T-helper 1 cell treated with Interleukin-12 subunit alpha and Interleukin-12 subunit beta and Interleukin-4 antibody, amounts not matched to agents 30 ng/mL and 1 ng/mL, for 36 hours (primary cell): ENCODE data around the gene COG3. TPM values are rescaled to one million over a fixed set of nuclear protein-coding genes. Genes with fewer than 3 reads are reported as not detected.

ENCODE experiments used
- intact Hi-C: fragments of 100-400 bp; cut with micrococcal nuclease; formaldehyde crosslinking; loops from one replicate; pipeline ENCODE4 v1.15.1; 2024
- total RNA-seq: library from RNA; stranded (reverse); gene quantifications from 2 replicates; pipeline ENCODE4 v1.2.3, GENCODE V29; 2022

Gene COG3
- total RNA-seq, 1 donor from 2014 or later, result 29.1 TPM

DNA sequence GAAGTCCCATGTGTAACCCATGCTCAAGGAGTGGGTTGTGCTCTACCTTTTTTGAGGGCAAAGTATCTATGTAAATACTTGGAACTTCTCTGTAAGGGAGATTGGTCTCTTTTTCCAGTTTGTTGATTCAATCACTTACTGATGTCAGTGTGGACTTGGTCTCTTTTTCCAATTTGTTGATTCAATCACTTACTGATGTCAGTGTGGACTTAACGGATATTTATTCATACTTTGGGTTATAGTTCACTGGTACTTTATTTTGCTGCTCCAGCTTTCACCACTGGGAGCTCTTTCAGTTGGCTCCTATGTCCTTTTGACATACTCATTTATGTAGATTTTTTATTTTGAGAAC lies 36.4 kb downstream of the COG3 start:
- intact Hi-C loops, result no loop called here

GRCh38 chr13:45503658-45504057 lies 38.9 kb downstream of the COG3 start:
- intact Hi-C loops, result no loop called here

DNA sequence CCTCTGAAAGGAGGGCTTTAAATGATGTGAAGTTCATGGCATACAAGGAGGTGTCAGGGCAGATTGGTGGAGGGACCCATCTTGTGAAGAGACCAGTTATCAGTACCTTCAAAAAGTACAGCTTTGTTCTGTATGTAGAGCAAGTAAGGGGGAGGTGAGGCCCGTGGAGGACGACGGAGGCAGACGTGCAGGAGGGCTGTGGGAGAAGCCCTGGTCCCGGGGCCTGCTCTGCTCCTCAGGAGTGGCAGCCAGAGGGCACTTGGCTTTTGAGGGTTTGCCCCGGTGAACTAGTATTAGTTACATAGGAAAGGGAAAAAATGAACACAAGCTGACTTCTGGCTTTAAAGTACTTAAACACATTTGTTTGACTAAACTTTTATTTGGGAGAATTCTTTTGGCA lies 42.1 kb downstream of the COG3 start:
- intact Hi-C loops, result no loop called here

GRCh38 chr13:45508776-45509175 lies 44.0 kb downstream of the COG3 start:
- intact Hi-C loops, result no loop called here

DNA sequence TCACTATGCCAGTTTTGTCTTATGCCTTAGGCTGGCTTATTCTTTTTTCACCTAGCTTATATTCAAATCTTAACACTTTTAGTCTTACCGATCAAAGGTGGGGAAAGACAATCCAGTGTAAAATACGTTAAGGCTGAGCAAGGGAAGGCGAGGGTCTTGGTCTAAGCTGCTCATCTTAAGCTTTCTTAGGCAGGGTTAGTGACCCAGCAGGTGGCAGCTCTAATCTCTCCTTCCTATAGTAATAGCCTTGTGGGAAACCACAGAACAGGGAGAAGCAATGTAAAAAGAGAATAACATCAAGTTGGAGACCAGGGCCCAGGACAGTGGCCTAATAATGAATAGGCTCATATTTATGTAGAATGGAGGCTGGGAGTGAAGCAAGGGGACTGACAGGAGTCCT lies 45.9 kb downstream of the COG3 start:
- intact Hi-C loops, result loop anchor here (1.0 to 5.0 kb wide), 5 partner anchors 139 to 811 kb away; no protein-coding TSS in a partner anchor

GRCh38 chr13:45511310-45512097 lies 46.8 kb downstream of the COG3 start:
- intact Hi-C loops, result loop anchor here (1.0 to 5.0 kb wide), 5 partner anchors 140 to 810 kb away; no protein-coding TSS in a partner anchor

DNA sequence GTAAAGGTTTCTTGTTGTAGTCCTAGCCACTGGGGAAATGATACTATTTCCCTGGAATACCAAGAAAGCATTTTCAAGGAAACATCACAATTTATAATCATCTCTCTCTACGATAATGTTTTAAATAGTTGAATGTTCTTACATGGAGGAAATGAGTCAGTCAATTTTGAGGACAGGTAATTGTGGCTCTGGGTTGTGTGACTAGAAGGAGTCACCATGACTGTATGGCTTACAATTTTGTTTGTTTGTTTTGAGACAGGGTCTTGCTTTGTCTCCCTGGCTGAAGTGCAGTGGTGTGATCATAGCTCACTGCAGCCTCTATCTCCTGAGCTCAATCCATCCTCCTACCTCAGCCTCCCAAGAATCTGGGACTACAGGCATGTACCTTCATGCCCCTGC lies 47.4 kb downstream of the COG3 start:
- intact Hi-C loops, result loop anchor here (5.0 kb wide), 1 partner anchor 615 kb away; no protein-coding TSS in a partner anchor

DNA sequence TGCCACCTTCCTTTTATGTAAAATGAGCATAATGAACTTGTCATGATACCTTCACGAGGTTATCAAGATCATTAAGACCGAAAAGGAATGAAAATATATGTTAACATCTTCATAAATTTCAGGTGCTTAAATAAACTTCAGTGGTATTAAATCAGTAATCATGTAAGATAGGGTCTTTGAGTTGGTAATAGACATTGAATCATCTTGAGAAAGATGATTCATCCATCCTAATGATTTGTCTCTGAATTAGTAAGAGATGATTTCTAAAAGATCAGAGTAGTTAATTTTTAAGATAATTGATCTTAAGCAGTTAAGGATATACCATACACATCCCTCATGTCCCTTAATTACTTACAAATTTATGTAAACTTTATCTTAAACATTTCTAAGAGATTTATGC lies 52.0 kb downstream of the COG3 start:
- intact Hi-C loops, result no loop called here

GRCh38 chr13:45518525-45519245 lies 53.9 kb downstream of the COG3 start:
- intact Hi-C loops, result no loop called here

DNA sequence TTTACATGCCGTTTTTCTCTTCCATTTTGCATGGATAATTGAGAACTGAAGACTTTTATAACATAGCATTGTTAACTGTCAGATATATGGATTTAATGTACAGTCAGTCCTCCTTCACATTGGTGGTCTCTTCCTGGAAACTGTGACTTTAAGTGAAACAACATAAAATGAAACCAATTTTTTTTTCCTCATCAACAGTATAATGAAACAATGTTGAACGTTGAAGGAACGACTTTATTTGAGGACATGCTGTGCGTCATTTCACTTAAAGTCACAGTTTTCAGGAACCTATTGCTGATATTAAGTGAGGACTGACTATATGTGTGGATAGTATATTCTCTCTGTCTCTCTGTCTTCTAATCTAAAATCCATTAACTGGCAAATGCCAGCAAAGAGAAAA lies 54.8 kb downstream of the COG3 start:
- intact Hi-C loops, result no loop called here

GRCh38 chr13:45521297-45521696 lies 56.6 kb downstream of the COG3 start:
- intact Hi-C loops, result no loop called here

GRCh38 chr13:45522571-45522970 lies 57.8 kb downstream of the COG3 start:
- intact Hi-C loops, result no loop called here

- intact Hi-C loops, result no loop called here
Measured at GRCh38 chr13:45527699-45528462, 63.1 kb downstream of the COG3 start.

DNA sequence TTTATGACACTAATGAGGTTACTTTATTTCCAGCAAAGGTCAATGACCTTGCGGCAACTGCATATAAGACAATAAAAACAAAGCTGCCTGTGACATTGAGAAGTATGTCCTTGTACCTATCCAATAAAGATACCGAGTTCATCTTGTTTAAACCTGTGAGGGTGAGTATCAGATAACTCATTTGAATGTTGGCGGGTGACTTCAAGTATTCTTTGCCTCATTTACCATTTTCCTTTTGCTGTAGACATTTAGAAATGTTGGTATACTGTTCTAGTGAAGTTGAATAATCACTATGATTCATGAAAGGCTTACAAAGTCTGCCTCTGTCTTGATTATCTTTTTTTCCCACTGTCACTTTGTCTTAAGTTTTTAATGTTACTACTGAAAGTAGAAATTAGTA lies 65.0 kb downstream of the COG3 start:
- intact Hi-C loops, result no loop called here

DNA sequence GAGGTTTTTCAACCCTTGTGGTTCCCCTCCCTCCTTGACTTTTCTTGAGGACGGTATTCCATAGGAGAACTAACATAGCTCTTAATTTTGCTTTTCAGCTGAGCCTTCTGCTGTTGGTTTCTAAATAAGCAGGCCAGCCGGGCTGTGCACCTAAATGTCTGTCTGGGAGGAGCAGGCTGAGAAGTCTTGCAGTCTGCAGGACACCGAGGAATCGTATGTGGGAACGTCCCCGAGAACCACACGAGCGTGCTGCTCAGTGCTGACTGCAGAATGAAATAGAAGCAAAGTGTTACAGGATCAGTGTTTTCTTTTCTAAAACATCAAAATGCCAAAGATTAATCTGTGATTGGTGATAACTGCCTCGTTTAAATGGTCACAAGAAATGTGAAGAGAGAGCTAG lies 69.9 kb downstream of the COG3 start:
- intact Hi-C loops, result no loop called here

DNA sequence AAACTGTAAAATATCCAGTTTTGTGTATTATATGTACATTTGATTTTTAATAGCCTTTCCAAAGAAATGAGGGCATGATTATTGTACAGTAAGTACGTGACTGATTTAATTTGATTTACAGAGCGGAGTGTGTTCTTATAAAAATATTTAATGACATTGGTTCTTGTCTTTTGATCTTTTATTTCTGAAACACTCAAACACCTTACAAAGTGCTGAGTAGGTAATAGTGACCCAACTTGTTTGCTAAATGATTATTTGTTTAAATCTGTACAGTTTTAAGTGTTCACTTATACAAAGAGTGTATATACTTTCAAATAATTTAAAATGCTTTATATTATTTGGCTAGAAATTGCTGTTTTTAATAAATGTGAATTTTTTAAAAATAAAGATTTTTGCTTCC lies 71.5 kb downstream of the COG3 start:
- intact Hi-C loops, result no loop called here

DNA sequence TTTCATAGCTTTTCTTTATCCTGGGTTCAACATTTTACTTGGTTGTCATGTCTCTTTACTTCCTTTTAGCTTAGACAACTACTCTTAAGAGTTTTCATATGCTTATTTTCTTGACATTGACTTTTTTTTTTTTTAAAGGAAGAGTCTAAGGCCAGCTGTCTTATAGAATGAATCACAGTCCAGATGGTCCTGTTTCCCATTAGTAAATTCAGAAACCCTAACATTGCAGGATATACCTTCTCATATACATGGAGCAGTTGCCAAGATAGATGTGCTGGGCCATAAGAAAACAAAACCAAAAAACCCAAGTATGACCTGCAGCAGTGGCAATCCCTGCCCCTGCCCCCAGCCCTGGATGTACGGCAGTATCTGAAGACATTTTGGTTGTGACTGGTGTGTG lies 72.8 kb downstream of the COG3 start:
- intact Hi-C loops, result no loop called here

- intact Hi-C loops, result no loop called here
Measured at GRCh38 chr13:45538382-45538781, 73.6 kb downstream of the COG3 start.

- intact Hi-C loops, result no loop called here
Measured at GRCh38 chr13:45540195-45540594, 75.5 kb downstream of the COG3 start.

GRCh38 chr13:45540864-45541263 lies 76.1 kb downstream of the COG3 start:
- intact Hi-C loops, result no loop called here

DNA sequence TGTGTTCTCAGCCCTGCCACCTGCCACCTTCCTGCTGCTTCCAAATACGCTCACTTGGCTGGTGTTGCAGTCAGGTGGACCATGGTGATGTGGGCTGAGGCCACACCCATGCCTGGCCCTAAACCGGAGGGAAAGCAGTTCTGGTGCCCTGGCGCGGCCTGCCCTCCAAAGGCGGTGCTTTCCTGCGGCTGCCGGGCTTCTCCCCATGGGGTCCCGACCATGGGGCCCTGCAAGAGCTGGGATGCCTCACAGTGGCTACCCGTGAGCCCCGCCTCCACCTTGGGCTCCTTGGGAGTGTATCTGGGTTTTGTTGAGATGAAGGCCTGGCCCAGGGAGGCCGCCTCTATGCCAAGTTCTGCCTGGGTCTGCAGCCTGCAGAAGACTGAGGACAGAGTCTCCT lies 77.1 kb downstream of the COG3 start:
- intact Hi-C loops, result no loop called here

- intact Hi-C loops, result no loop called here
Measured at GRCh38 chr13:45542391-45542790, 77.7 kb downstream of the COG3 start.
